IPS-18a (cell line): ENCODE measurements around the gene PDZRN3.

Source experiments
- H3K27ac ChIP-seq: one replicate; pipeline ENCODE4 v1.5.1; 2013; ENCODE audit warnings: low read length
- H3K27me3 ChIP-seq: one replicate; pipeline ENCODE4 v1.6.1; 2013; ENCODE audit warnings: mild to moderate bottlenecking, low read length; ENCODE audit not compliant: control insufficient read depth, insufficient read depth
- H3K36me3 ChIP-seq: one replicate; pipeline ENCODE4 v1.6.1; 2013; ENCODE audit warnings: low read depth, low read length; ENCODE audit not compliant: control insufficient read depth
- H3K4me1 ChIP-seq: one replicate; pipeline ENCODE4 v1.6.1; 2013; ENCODE audit warnings: low read depth, low read length; ENCODE audit not compliant: control insufficient read depth
- H3K4me3 ChIP-seq: one replicate; pipeline ENCODE4 v1.5.1; 2013; ENCODE audit warnings: low read length
- H3K9ac ChIP-seq: one replicate; pipeline ENCODE4 v1.6.1; 2013; ENCODE audit warnings: mild to moderate bottlenecking, low read length, moderate library complexity
- H3K9me3 ChIP-seq: one replicate; pipeline ENCODE4 v1.6.1; 2013; ENCODE audit warnings: low read depth, low read length; ENCODE audit not compliant: control insufficient read depth

Gene PDZRN3

GRCh38 chr3:73535931-73536330 lies 88.8 kb downstream of the PDZRN3 start:
- no peak overlapping the region for H3K4me3 ChIP-seq
- no peaks in the 10 kb centered on the region for H3K36me3 ChIP-seq
- H3K4me1 ChIP-seq, result peaks cover 14% of the 10 kb centered on the region
- no peak overlapping the region for H3K9ac ChIP-seq
- no peak overlapping the region for H3K27ac ChIP-seq
- H3K27me3 ChIP-seq, result no peaks in the 10 kb centered on the region
- H3K9me3 ChIP-seq, result no peaks in the 10 kb centered on the region

GRCh38 chr3:73535137-73535536 lies 89.6 kb downstream of the PDZRN3 start:
- no peak overlapping the region for H3K4me3 ChIP-seq
- H3K27ac ChIP-seq, result no peak overlapping the region
- peaks cover 14% of the 10 kb centered on the region for H3K4me1 ChIP-seq
- no peak overlapping the region for H3K9ac ChIP-seq
- no peaks in the 10 kb centered on the region for H3K36me3 ChIP-seq
- no peaks in the 10 kb centered on the region for H3K9me3 ChIP-seq
- no peaks in the 10 kb centered on the region for H3K27me3 ChIP-seq

- Histone ChIP-seq H3K9ac (no peak overlapping the region), H3K27ac (no peak overlapping the region), H3K4me1 (peaks cover 14% of the 10 kb centered on the region), H3K4me3 (no peak overlapping the region), H3K27me3 (no peaks in the 10 kb centered on the region), H3K9me3 (no peaks in the 10 kb centered on the region), H3K36me3 (no peaks in the 10 kb centered on the region)
These were observed 94.7 kb downstream of the PDZRN3 start for GRCh38 chr3:73530022-73530396.

GRCh38 chr3:73529308-73530021 lies 95.3 kb downstream of the PDZRN3 start:
- Histone ChIP-seq H3K9me3 (no peaks in the 10 kb centered on the region), H3K36me3 (no peaks in the 10 kb centered on the region), H3K4me1 (peaks cover 13% of the 10 kb centered on the region), H3K9ac (no peak overlapping the region), H3K27me3 (no peaks in the 10 kb centered on the region), H3K27ac (no peak overlapping the region), H3K4me3 (no peak overlapping the region)

GRCh38 chr3:73525591-73525990 lies 99.2 kb downstream of the PDZRN3 start:
- H3K27ac ChIP-seq, result no peak overlapping the region
- no peaks in the 10 kb centered on the region for H3K36me3 ChIP-seq
- H3K9me3 ChIP-seq, result no peaks in the 10 kb centered on the region
- H3K4me3 ChIP-seq, result no peak overlapping the region
- H3K9ac ChIP-seq, result no peak overlapping the region
- H3K4me1 ChIP-seq, result no peaks in the 10 kb centered on the region
- no peaks in the 10 kb centered on the region for H3K27me3 ChIP-seq

- Histone ChIP-seq H3K9me3 (no peaks in the 10 kb centered on the region), H3K27me3 (no peaks in the 10 kb centered on the region), H3K36me3 (no peaks in the 10 kb centered on the region), H3K27ac (no peak overlapping the region), H3K4me3 (no peak overlapping the region), H3K9ac (no peak overlapping the region), H3K4me1 (no peaks in the 10 kb centered on the region)
These were observed 101.1 kb downstream of the PDZRN3 start for GRCh38 chr3:73523661-73524060.

GRCh38 chr3:73521734-73522336 lies 102.9 kb downstream of the PDZRN3 start:
- Histone ChIP-seq H3K9ac (no peak overlapping the region), H3K4me1 (no peaks in the 10 kb centered on the region), H3K27me3 (no peaks in the 10 kb centered on the region), H3K36me3 (no peaks in the 10 kb centered on the region), H3K4me3 (no peak overlapping the region), H3K27ac (no peak overlapping the region), H3K9me3 (no peaks in the 10 kb centered on the region)

- Histone ChIP-seq H3K27me3 (no peaks in the 10 kb centered on the region), H3K9ac (no peak overlapping the region), H3K9me3 (no peaks in the 10 kb centered on the region), H3K4me1 (no peaks in the 10 kb centered on the region), H3K4me3 (no peak overlapping the region), H3K36me3 (no peaks in the 10 kb centered on the region), H3K27ac (no peak overlapping the region)
These were observed 103.7 kb downstream of the PDZRN3 start for GRCh38 chr3:73520931-73521461.

- no peak overlapping the region for H3K4me3 ChIP-seq
- no peak overlapping the region for H3K27ac ChIP-seq
- no peak overlapping the region for H3K9ac ChIP-seq
- no peaks in the 10 kb centered on the region for H3K36me3 ChIP-seq
- no peaks in the 10 kb centered on the region for H3K9me3 ChIP-seq
- peaks cover 20% of the 10 kb centered on the region for H3K27me3 ChIP-seq
- peaks cover 5% of the 10 kb centered on the region for H3K4me1 ChIP-seq
These were observed 108.1 kb downstream of the PDZRN3 start for GRCh38 chr3:73516631-73517030.

- no peak overlapping the region for H3K27ac ChIP-seq
- H3K27me3 ChIP-seq, result peaks cover 20% of the 10 kb centered on the region
- no peaks in the 10 kb centered on the region for H3K9me3 ChIP-seq
- H3K36me3 ChIP-seq, result no peaks in the 10 kb centered on the region
- H3K9ac ChIP-seq, result no peak overlapping the region
- no peak overlapping the region for H3K4me3 ChIP-seq
- peaks cover 17% of the 10 kb centered on the region for H3K4me1 ChIP-seq
These were observed 111.5 kb downstream of the PDZRN3 start for GRCh38 chr3:73513260-73513659.

GRCh38 chr3:73511571-73512525 lies 112.9 kb downstream of the PDZRN3 start:
- no peak overlapping the region for H3K4me3 ChIP-seq
- H3K27ac ChIP-seq, result no peak overlapping the region
- H3K27me3 ChIP-seq, result peaks cover 20% of the 10 kb centered on the region
- peaks cover 17% of the 10 kb centered on the region for H3K4me1 ChIP-seq
- no peaks in the 10 kb centered on the region for H3K36me3 ChIP-seq
- H3K9me3 ChIP-seq, result no peaks in the 10 kb centered on the region
- no peak overlapping the region for H3K9ac ChIP-seq
